Measurements from ENCODE around the gene AGER.

- TF ChIP-seq CTCF (IDR thresholded peaks at IDR 0.05; ENCODE audit: insufficient read depth, low read length, poor library complexity, severe bottlenecking) (no peak), EZH2phosphoT487 (conservative IDR thresholded peaks at IDR 0.05; ENCODE audit: low read length) (no peak)
These were observed 2.0 kb downstream of the AGER start for GRCh38 chr6:32181915-32182529.

Measured in SU-DHL-6 (cell line).